A549 treated with GW870086 at 1 μM for 4 hours (cell line): Measurements from ENCODE around the gene RFC5. TPM values are rescaled to one million over a fixed set of nuclear protein-coding genes. Genes with fewer than 3 reads are reported as not detected.

Experiments used
- total RNA-seq: library from RNA; stranded (reverse); fragments of 200-300 nt; extraction: Qiagen RNA extraction; gene quantifications from 5 replicates; pipeline ENCODE4 v1.2.3, GENCODE V29; 2022; ENCODE audit warnings: low read depth

The RFC5 gene
- total RNA-seq = 34.3 to 41.6 TPM (median 39.5 TPM) in 5 replicates

GRCh38 chr12:118016424-118017264 lies at the start of gene RFC5:
RFC5 (plus strand) TSS chr12:118016703; CDS start chr12:118016828, 125 bp downstream.

GRCh38 chr12:117968826-117969659 lies 47.5 kb upstream of the RFC5 start, which contains the start of gene KSR2:
KSR2 (minus strand) TSS chr12:117968990; CDS start chr12:117968255, 735 bp downstream.

DNA sequence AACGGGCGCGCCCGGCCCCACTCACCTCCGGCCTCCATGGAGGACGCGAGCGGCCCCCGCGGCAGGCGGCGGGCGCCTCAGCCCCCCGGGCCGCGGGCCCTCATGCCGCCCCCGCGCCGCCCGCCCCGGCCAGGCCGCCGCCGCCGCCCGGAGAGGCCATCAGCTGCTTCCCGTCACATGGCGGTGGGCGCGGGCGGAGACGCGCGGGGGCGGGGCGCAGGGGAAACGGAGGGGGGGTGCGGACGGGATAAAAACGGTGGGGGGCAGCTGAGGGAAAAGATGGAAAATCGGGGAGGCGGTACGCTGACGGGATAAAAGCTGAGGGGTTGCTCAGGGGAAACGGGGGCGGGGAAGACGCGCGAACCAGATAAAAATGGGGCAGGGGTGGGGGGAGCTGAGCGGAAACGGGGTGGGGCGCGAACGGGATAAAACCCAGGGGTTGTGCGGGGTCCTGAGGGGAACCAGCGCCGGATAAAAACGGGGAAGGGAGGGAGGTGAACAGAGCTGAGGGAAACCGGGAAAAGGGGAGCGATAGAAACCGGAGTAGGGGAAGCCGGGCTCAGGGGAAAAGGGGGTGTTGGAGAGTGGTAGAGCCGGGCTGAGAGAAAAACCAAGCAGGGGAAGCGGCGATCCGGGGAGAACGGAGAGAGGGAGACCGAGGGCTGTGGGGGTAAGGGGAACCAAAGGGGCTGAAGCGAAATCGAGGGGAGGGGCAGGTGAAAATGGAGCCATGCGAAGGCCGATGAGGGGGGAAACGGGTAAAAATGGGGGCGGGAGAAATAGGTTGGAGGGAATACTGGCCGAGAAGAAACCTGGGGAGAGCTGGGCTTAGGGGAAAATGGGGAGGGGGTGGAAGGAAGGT lies 44.7 kb downstream of the RFC5 start, which contains the start of gene WSB2:
WSB2 (minus strand) TSS at position 169 of the 862 bp plus-strand sequence; CDS start at position 38, 131 bp downstream.

Other genes with a start within 250 kb of the RFC5 start
- gene KSR2, start 47.7 kb upstream of the RFC5 start, total RNA-seq = 0.53 to 0.72 TPM (median 0.65 TPM) in 5 replicates
- gene WSB2, start 44.5 kb downstream of the RFC5 start, total RNA-seq = 59.6 to 69.0 TPM (median 64.2 TPM) in 5 replicates
- gene VSIG10, start 87.3 kb downstream of the RFC5 start, total RNA-seq = 16.5 to 19.9 TPM (median 17.4 TPM) in 5 replicates
- 221 to 286 TPM (median 273 TPM) in 5 replicates for gene PEBP1, start 119.4 kb downstream of the RFC5 start, total RNA-seq